DND-41 (cell line): ENCODE results near the gene RNF215.

Source experiments
- ATAC-seq: fragments of 200-7000 bp; cut with Tn5 transposase; 3 replicates; pipeline ENCODE4 v1.9.1; 2021; ENCODE audit warnings: low read depth; ENCODE audit not compliant: insufficient read depth
- DNase-seq: peaks from one replicate; pipeline ENCODE4 v3.0.0-alpha.2; 2020
- H2AFZ ChIP-seq: 2 replicates; pipeline ENCODE4 v1.6.0; 2012; ENCODE audit warnings: low read depth, low read length
- H3K27ac ChIP-seq: 2 replicates; pipeline ENCODE4 v1.5.1; 2012; ENCODE audit warnings: low read length, inconsistent platforms
- H3K27me3 ChIP-seq: fragments of 200-600 bp; sonication (generic); 2 replicates; pipeline ENCODE4 v1.6.0; 2012; ENCODE audit warnings: low read length, mild to moderate bottlenecking, inconsistent platforms; ENCODE audit not compliant: insufficient read depth, poor library complexity
- H3K36me3 ChIP-seq: 2 replicates; pipeline ENCODE4 v1.5.1; 2012; ENCODE audit warnings: low read length, inconsistent platforms; ENCODE audit not compliant: insufficient read depth
- H3K4me1 ChIP-seq: 2 replicates; pipeline ENCODE4 v1.5.1; 2012; ENCODE audit warnings: mild to moderate bottlenecking, low read length; ENCODE audit not compliant: insufficient read depth
- H3K4me2 ChIP-seq: 2 replicates; pipeline ENCODE4 v1.6.0; 2012; ENCODE audit warnings: mild to moderate bottlenecking, moderate library complexity, low read length, inconsistent platforms; ENCODE audit not compliant: insufficient read depth
- H3K4me3 ChIP-seq, 2 experiments: fragments of 200-600 bp in 1 of 2; shearing (Covaris generic) in 1 of 2; 2 replicates each; pipeline ENCODE4 v1.5.1; 2012 to 2016; ENCODE audit warnings: inconsistent platforms in 2 of 2, low read length in 2 of 2, mild to moderate bottlenecking in 2 of 2, low read depth in 1 of 2, moderate library complexity in 1 of 2
- H3K79me2 ChIP-seq: 2 replicates; pipeline ENCODE4 v1.6.0; 2012; ENCODE audit warnings: low read length, inconsistent platforms; ENCODE audit not compliant: insufficient read depth
- H3K9ac ChIP-seq: 2 replicates; pipeline ENCODE4 v1.6.0; 2012; ENCODE audit warnings: low read depth, mild to moderate bottlenecking, inconsistent platforms, low read length, moderate library complexity
- H3K9me3 ChIP-seq: 2 replicates; pipeline ENCODE4 v1.5.1; 2012; ENCODE audit warnings: low read length, moderate library complexity, mild to moderate bottlenecking, inconsistent platforms; ENCODE audit not compliant: insufficient read depth, severe bottlenecking
- H4K20me1 ChIP-seq: 2 replicates; pipeline ENCODE4 v1.6.0; 2012; ENCODE audit warnings: low read length; ENCODE audit not compliant: insufficient read depth
- CTCF ChIP-seq: IDR thresholded peaks from 2 replicates; pipeline ENCODE4 v1.5.1; 2012; ENCODE audit warnings: borderline replicate concordance, low read length, moderate library complexity, mild to moderate bottlenecking; ENCODE audit not compliant: poor library complexity, severe bottlenecking; ENCODE audit errors: extremely low read depth
- EZH2 ChIP-seq: IDR thresholded peaks from 3 replicates; pipeline ENCODE4 v1.6.1; 2012; ENCODE audit warnings: borderline replicate concordance, low read depth, mild to moderate bottlenecking, moderate library complexity, low read length, inconsistent platforms; ENCODE audit not compliant: severe bottlenecking

RNF215 gene

GRCh38 chr22:30434843-30435242 lies 47.6 kb upstream of the RNF215 start:
- Histone ChIP-seq H4K20me1 (no peaks in the 10 kb centered on the region), H3K36me3 (no peaks in the 10 kb centered on the region), H3K27me3 (no peaks in the 10 kb centered on the region), H3K4me3 (peak overlapping the region in 1 of 2 experiments; percentile 19; a peak in 1 of 4 replicates), H3K4me1 (peaks cover 19% of the 10 kb centered on the region), H2AFZ (peak overlapping the region; percentile 51), H3K9ac (no peak overlapping the region), H3K4me2 (peak overlapping the region; percentile 15), H3K9me3 (no peaks in the 10 kb centered on the region), H3K79me2 (no peaks in the 10 kb centered on the region), H3K27ac (peak overlapping the region; percentile 49)
- ATAC-seq: no peak
- no peak for DNase-seq
- no peak for TF ChIP-seq EZH2
- no peak for TF ChIP-seq CTCF

GRCh38 chr22:30433773-30434172 lies 46.6 kb upstream of the RNF215 start:
- Histone ChIP-seq H3K4me1 (peaks cover 19% of the 10 kb centered on the region), H3K27ac (no peak overlapping the region), H3K27me3 (no peaks in the 10 kb centered on the region), H3K4me3 (no peak overlapping the region), H4K20me1 (no peaks in the 10 kb centered on the region), H3K9me3 (no peaks in the 10 kb centered on the region), H3K9ac (no peak overlapping the region), H3K4me2 (no peak overlapping the region), H3K79me2 (no peaks in the 10 kb centered on the region), H2AFZ (no peak overlapping the region), H3K36me3 (peaks cover 9% of the 10 kb centered on the region; the same call in 1 of the 2 replicates)
- TF ChIP-seq CTCF (no peak), EZH2 (no peak)
- no peak for ATAC-seq
- no peak for DNase-seq

- Histone ChIP-seq H4K20me1 (0 out of 2 replicates have a peak, but pooled peaks cover 3% of the 10 kb centered on the region), H3K4me3 (no peak overlapping the region), H3K4me1 (peaks cover 19% of the 10 kb centered on the region), H3K9me3 (no peaks in the 10 kb centered on the region), H3K79me2 (no peaks in the 10 kb centered on the region), H3K27me3 (no peaks in the 10 kb centered on the region), H2AFZ (no peak overlapping the region), H3K36me3 (peaks cover 14% of the 10 kb centered on the region), H3K27ac (no peak overlapping the region), H3K4me2 (no peak overlapping the region), H3K9ac (no peak overlapping the region)
- TF ChIP-seq EZH2 (no peak), CTCF (no peak)
- ATAC-seq: no peak
- no peak for DNase-seq
Observed at GRCh38 chr22:30433227-30433626, 46.0 kb upstream of the RNF215 start.

- Histone ChIP-seq H3K27me3 (no peaks in the 10 kb centered on the region), H3K36me3 (peaks cover 21% of the 10 kb centered on the region), H3K4me2 (no peak overlapping the region), H2AFZ (no peak overlapping the region), H3K79me2 (no peaks in the 10 kb centered on the region), H3K4me1 (peaks cover 21% of the 10 kb centered on the region), H4K20me1 (0 out of 2 replicates have a peak, but pooled peaks cover 9% of the 10 kb centered on the region), H3K4me3 (no peak overlapping the region), H3K27ac (no peak overlapping the region), H3K9me3 (no peaks in the 10 kb centered on the region), H3K9ac (no peak overlapping the region)
- TF ChIP-seq EZH2: no peak
- no peak for TF ChIP-seq CTCF
- ATAC-seq: no peak
- DNase-seq: no peak
Observed at GRCh38 chr22:30432520-30432919, 45.3 kb upstream of the RNF215 start.
